Loucy (cell line): ENCODE results near the gene MTNR1B.

Experiments
- H2AFZ ChIP-seq: fragments of 200-600 bp; sonication (generic); 2 replicates; pipeline ENCODE4 v1.6.0; 2016; ENCODE audit warnings: antibody characterized with exemption, mild to moderate bottlenecking, low read length, moderate library complexity
- H3F3A ChIP-seq: fragments of 200-600 bp; 2 replicates; pipeline ENCODE4 v1.6.0; 2016; ENCODE audit warnings: antibody characterized with exemption, low read depth, mild to moderate bottlenecking
- H3K27me3 ChIP-seq: fragments of 200-600 bp; sonication (generic); 2 replicates; pipeline ENCODE4 v1.6.1; 2014; ENCODE audit warnings: low read length, mild to moderate bottlenecking; ENCODE audit not compliant: insufficient read depth, poor library complexity, severe bottlenecking
- H3K36me3 ChIP-seq: fragments of 200-600 bp; sonication (generic); 2 replicates; pipeline ENCODE4 v1.6.1; 2016; ENCODE audit warnings: low read length; ENCODE audit not compliant: insufficient read depth
- H3K4me1 ChIP-seq: fragments of 200-600 bp; sonication (generic); 2 replicates; pipeline ENCODE4 v1.5.1; 2014; ENCODE audit warnings: low read length, mild to moderate bottlenecking; ENCODE audit not compliant: insufficient read depth, poor library complexity, severe bottlenecking
- H3K4me2 ChIP-seq: fragments of 200-600 bp; sonication (generic); 2 replicates; pipeline ENCODE4 v1.6.0; 2014; ENCODE audit warnings: antibody characterized with exemption, low read length, low read depth, mild to moderate bottlenecking; ENCODE audit not compliant: poor library complexity, severe bottlenecking
- H3K4me3 ChIP-seq: fragments of 200-600 bp; sonication (generic); 2 replicates; pipeline ENCODE4 v1.5.1; 2014; ENCODE audit warnings: low read length, mild to moderate bottlenecking, mixed read lengths; ENCODE audit not compliant: poor library complexity, severe bottlenecking
- H3K79me2 ChIP-seq: fragments of 200-600 bp; sonication (generic); 2 replicates; pipeline ENCODE4 v1.6.1; 2014; ENCODE audit warnings: low read length; ENCODE audit not compliant: insufficient read depth
- H3K9ac ChIP-seq: fragments of 200-600 bp; sonication (generic); 2 replicates; pipeline ENCODE4 v1.6.0; 2014; ENCODE audit warnings: mild to moderate bottlenecking, low read depth, low read length, moderate library complexity; ENCODE audit not compliant: poor library complexity, severe bottlenecking
- H3K9me2 ChIP-seq: fragments of 200-600 bp; sonication (generic); replicated peaks from 2 replicates; pipeline ENCODE4 v1.6.1; 2016; ENCODE audit warnings: low read depth, low read length, mixed read lengths
- H3K9me3 ChIP-seq: fragments of 200-600 bp; sonication (generic); 2 replicates; pipeline ENCODE4 v1.6.1; 2014; ENCODE audit warnings: mild to moderate bottlenecking, antibody characterized with exemption, low read length, low read depth; ENCODE audit not compliant: insufficient read depth
- H4K20me1 ChIP-seq: fragments of 200-600 bp; sonication (generic); 2 replicates; pipeline ENCODE4 v1.6.0; 2014; ENCODE audit warnings: antibody characterized with exemption, low read length, mild to moderate bottlenecking; ENCODE audit not compliant: insufficient read depth, poor library complexity, severe bottlenecking
- CTCF ChIP-seq: fragments of 200-600 bp; sonication (generic); conservative IDR thresholded peaks from 2 replicates; pipeline ENCODE4 v1.5.1; 2014; ENCODE audit warnings: mild to moderate bottlenecking, antibody characterized with exemption, low read length
- EZH2phosphoT487 ChIP-seq: fragments of 200-600 bp; IDR thresholded peaks from 2 replicates; pipeline ENCODE4 v1.6.1; 2018; ENCODE audit warnings: antibody characterized with exemption, mild to moderate bottlenecking, moderate library complexity, borderline replicate concordance

Gene MTNR1B

GRCh38 chr11:92960886-92961285 is 8.6 kb upstream of the MTNR1B start:
- H4K20me1 ChIP-seq: no peaks in the 10 kb centered on the region
- H3K4me1 ChIP-seq: no peaks in the 10 kb centered on the region
- no peaks in the 10 kb centered on the region for H3F3A ChIP-seq
- no peaks in the 10 kb centered on the region for H3K79me2 ChIP-seq
- H3K4me2 ChIP-seq: no peak overlapping the region
- H3K9ac ChIP-seq: no peak overlapping the region
- no peaks in the 10 kb centered on the region for H3K36me3 ChIP-seq
- H2AFZ ChIP-seq: no peak overlapping the region
- no peaks in the 10 kb centered on the region for H3K9me2 ChIP-seq
- H3K27me3 ChIP-seq: no peaks in the 10 kb centered on the region
- H3K9me3 ChIP-seq: no peaks in the 10 kb centered on the region
- no peak for TF ChIP-seq EZH2phosphoT487
- TF ChIP-seq CTCF: no peak
- H3K4me3 ChIP-seq: no peak overlapping the region

GRCh38 chr11:92962446-92962845 is 7.0 kb upstream of the MTNR1B start:
- Histone ChIP-seq H3K4me3 (no peak overlapping the region), H3K27me3 (no peaks in the 10 kb centered on the region), H3K9me3 (no peaks in the 10 kb centered on the region), H3K36me3 (no peaks in the 10 kb centered on the region), H3K79me2 (no peaks in the 10 kb centered on the region), H3K4me1 (no peaks in the 10 kb centered on the region), H3K4me2 (no peak overlapping the region), H3K9me2 (no peaks in the 10 kb centered on the region), H4K20me1 (no peaks in the 10 kb centered on the region), H2AFZ (no peak overlapping the region), H3K9ac (no peak overlapping the region), H3F3A (no peaks in the 10 kb centered on the region)
- TF ChIP-seq CTCF (no peak), EZH2phosphoT487 (no peak)

DNA sequence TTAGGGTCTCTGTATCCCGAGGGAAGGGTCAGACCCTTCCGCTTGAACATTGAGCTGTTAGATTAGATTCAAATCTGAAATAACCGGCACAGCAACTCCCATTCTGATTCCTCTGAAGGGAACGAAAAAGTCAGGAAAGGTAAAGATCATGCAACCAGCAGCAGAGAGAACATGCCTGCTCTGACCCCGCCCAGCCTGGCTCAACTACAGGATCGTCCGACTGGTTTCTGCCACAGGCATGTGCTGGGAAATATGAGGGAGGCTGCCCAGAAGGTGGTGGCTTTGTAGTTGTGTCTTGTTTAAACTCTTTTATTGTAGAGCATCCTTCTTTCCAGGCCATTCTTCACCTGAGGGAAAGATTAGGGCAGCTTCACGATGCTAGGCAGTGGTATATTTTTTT is 5.0 kb upstream of the MTNR1B start:
- no peak overlapping the region for H3K4me2 ChIP-seq
- no peaks in the 10 kb centered on the region for H3K27me3 ChIP-seq

More for the DNA sequence above, 5.0 kb upstream of the MTNR1B start:
- H3K9me2 ChIP-seq: no peaks in the 10 kb centered on the region
- no peaks in the 10 kb centered on the region for H3F3A ChIP-seq
- H3K9ac ChIP-seq: no peak overlapping the region
- no peaks in the 10 kb centered on the region for H3K79me2 ChIP-seq
- no peaks in the 10 kb centered on the region for H3K36me3 ChIP-seq
- H3K9me3 ChIP-seq: no peaks in the 10 kb centered on the region
- H4K20me1 ChIP-seq: no peaks in the 10 kb centered on the region
- no peaks in the 10 kb centered on the region for H3K4me1 ChIP-seq
- H2AFZ ChIP-seq: no peak overlapping the region
- no peak overlapping the region for H3K4me3 ChIP-seq
- TF ChIP-seq CTCF: no peak
- TF ChIP-seq EZH2phosphoT487: no peak
